ENCODE results near the gene ELOVL7. TPM values are rescaled to one million over a fixed set of nuclear protein-coding genes. Genes with fewer than 3 reads are reported as not detected.
"Not testable (repeated sequence)": the region's sequence is repeated elsewhere in the genome, so short reads cannot be mapped to it uniquely, and the experiment has no call there.

ELOVL7 gene
- total and polyA plus RNA-seq, 2 of the 8 experiments (the other 6 are each of a cell fraction or from before 2014, with no cell fraction given), result 3.1 to 5.1 TPM

GRCh38 chr5:60860572-60860971, 16.5 kb upstream of the ELOVL7 start:
- H3K27ac ChIP-seq (ENCODE audit: low read depth, low read length); H3K79me2 ChIP-seq (ENCODE audit: control insufficient read depth in 1 of 2, insufficient read depth in 2 of 2, low read length in 2 of 2); H4K20me1 ChIP-seq (replicated peaks in 1 of 2; ENCODE audit: control insufficient read depth in 1 of 2, insufficient read depth in 2 of 2, low read length in 2 of 2); H3K23ac ChIP-seq (ENCODE audit: insufficient read length); H3K27me3 ChIP-seq (replicated peaks in 1 of 4; ENCODE audit: control insufficient read depth in 3 of 4, extremely low read depth in 1 of 4, insufficient read depth in 3 of 4, low read length in 3 of 4); H3K4me1 ChIP-seq (replicated peaks in 1 of 4; ENCODE audit: control insufficient read depth in 3 of 4, insufficient read depth in 4 of 4, low read length in 3 of 4); H4K5ac ChIP-seq (ENCODE audit: insufficient read length, low read depth, low read length); H3K14ac ChIP-seq (ENCODE audit: insufficient read length); H2BK12ac ChIP-seq (ENCODE audit: low read depth, low read length); H3K4me2 ChIP-seq (ENCODE audit: insufficient read depth in 1 of 2, low read depth in 2 of 2, low read length in 2 of 2); H3K4ac ChIP-seq (replicated peaks; ENCODE audit: insufficient read length, low read depth, low read length); H4K91ac ChIP-seq (replicated peaks; ENCODE audit: insufficient read length, low read length); H3K18ac ChIP-seq (ENCODE audit: extremely low read depth, low read length); FAIRE-seq; H3K79me1 ChIP-seq (ENCODE audit: low read depth, low read length); H3K9ac ChIP-seq (replicated peaks in 1 of 4; ENCODE audit: extremely low read depth in 1 of 4, low read depth in 3 of 4, low read length in 3 of 4); H3K36me3 ChIP-seq (ENCODE audit: control insufficient read depth in 2 of 4, insufficient read depth in 4 of 4, low read length in 3 of 4); POLR2A ChIA-PET (ENCODE audit: partially characterized antibody); H3K56ac ChIP-seq (replicated peaks; ENCODE audit: insufficient read length, low read depth, low read length); H4K8ac ChIP-seq (ENCODE audit: extremely low read depth, insufficient read depth, low read length); H2BK20ac ChIP-seq (ENCODE audit: low read length); H3K4me3 ChIP-seq (ENCODE audit: extremely low read depth in 1 of 4, insufficient read depth in 2 of 4, low read depth in 3 of 4, low read length in 4 of 4); H2BK5ac ChIP-seq (ENCODE audit: low read depth, low read length); H2AFZ ChIP-seq (ENCODE audit: low read length); H2AK5ac ChIP-seq (ENCODE audit: low read depth, low read length); H3K9me3 ChIP-seq (ENCODE audit: insufficient read depth in 2 of 2, low read depth in 1 of 2, low read length in 1 of 2); H2BK15ac ChIP-seq (ENCODE audit: low read length); DNase-seq (ENCODE audit: low read depth in 1 of 2, low spot score in 2 of 2); H3K23me2 ChIP-seq (ENCODE audit: low read depth, low read length); H2BK120ac ChIP-seq (replicated peaks; ENCODE audit: low read depth, low read length); CTCF ChIA-PET (ENCODE audit: partially characterized antibody): not testable (repeated sequence)
- 97% methylated on average over 13 of the region's 16 CpGs; no CpG with 5 or more reads in 1 of the 2 experiments for WGBS, 2 experiments (ENCODE audit: extremely low coverage in 1 of 2, insufficient coverage in 1 of 2, insufficient read length in 1 of 2, insufficient replicate concordance in 2 of 2, low coverage in 1 of 2, low lambda C conversion rate in 2 of 2, missing lambda C conversion rate in 1 of 2)
